GM19455 (cell line): ENCODE measurements around the gene LHFPL5.

Experiments
- ATAC-seq: cut with Tn5 transposase; IDR thresholded peaks from one replicate; pipeline ENCODE4 v1.9.1; 2021; ENCODE audit not compliant: unreplicated experiment

LHFPL5 gene

GRCh38 chr6:35804996-35805736 is at the start of gene LHFPL5:
Gene LHFPL5 (plus strand): TSS chr6:35805352. CDS start chr6:35805671, 319 bp downstream.
- no peak for ATAC-seq

GRCh38 chr6:35757456-35758123 is 47.6 kb upstream of the LHFPL5 start:
- no peak for ATAC-seq

DNA sequence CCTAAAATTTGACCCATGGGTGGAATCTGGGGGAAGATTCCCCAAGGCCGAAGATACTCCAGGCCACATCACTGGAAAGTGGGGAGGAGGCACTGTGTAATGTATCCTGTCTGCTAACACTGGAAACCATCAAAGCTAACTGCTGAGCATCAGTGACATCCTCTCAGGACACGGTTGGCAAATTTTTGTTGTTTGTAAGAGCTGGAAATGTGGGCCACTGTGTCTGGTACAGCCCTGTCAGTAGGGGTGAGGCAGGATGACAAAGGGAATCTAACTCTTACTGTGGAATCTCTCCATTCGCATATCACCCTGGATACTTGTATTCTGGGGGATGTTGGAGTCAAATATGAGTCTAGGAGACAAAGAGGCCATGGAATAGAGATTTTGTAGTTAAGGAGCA is 45.7 kb upstream of the LHFPL5 start:
- ATAC-seq, result no peak

- no peak for ATAC-seq
These were observed 39.4 kb upstream of the LHFPL5 start for GRCh38 chr6:35765739-35766138.

GRCh38 chr6:35769211-35769610 is 35.9 kb upstream of the LHFPL5 start:
- no peak for ATAC-seq

DNA sequence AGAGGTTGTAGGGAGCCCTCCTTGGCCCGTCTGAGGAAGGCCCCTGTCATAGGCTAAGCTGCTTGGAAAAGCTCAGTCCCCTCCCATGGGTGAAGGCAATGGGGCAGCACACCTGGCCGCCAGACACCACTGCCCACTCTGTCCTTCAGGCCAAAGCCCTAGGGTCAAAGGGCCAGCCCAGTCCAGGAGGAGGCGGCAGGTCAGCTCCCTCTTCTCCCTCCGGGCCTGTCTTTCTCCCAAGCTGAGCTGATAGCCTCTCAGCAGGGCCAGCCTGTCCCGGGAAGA is 33.9 kb upstream of the LHFPL5 start:
- ATAC-seq, result no peak

- ATAC-seq, result no peak
These were observed 30.9 kb upstream of the LHFPL5 start for GRCh38 chr6:35774116-35774794.

DNA sequence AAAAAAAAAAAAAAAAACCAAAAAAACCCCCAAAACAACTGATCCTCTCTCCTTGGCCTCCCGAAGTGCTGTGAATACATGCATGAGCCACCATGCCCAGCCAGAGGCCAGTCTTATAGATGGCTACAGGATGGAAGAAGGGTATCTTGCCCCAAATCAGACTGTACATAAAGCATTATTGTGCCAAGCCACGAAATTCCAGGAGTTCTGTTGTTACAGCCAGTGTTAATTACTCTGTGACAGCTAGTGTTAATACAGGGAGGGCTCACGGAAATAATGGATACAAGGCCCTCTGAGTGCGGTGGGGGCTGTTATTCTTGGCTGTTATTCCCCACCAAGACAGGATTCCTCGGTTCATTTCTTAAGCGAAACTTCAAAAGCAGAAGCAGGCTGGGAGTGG is 30.1 kb upstream of the LHFPL5 start:
- no peak for ATAC-seq

GRCh38 chr6:35776364-35777215 is 28.6 kb upstream of the LHFPL5 start, which contains the start of gene CLPSL2:
Gene CLPSL2 (plus strand): TSS chr6:35776598. CDS start chr6:35776619, 21 bp downstream.
- no peak for ATAC-seq

- ATAC-seq, result no peak
These were observed 27.6 kb upstream of the LHFPL5 start for GRCh38 chr6:35777356-35778102.

GRCh38 chr6:35778437-35778836 is 26.7 kb upstream of the LHFPL5 start:
- no peak for ATAC-seq

GRCh38 chr6:35780719-35781118 is 24.4 kb upstream of the LHFPL5 start, which contains the start of gene CLPSL1:
Gene CLPSL1 (plus strand): TSS chr6:35781019. CDS start chr6:35781111, 92 bp downstream.
- ATAC-seq, result no peak

- no peak for ATAC-seq
These were observed 23.9 kb upstream of the LHFPL5 start for GRCh38 chr6:35781290-35781689.

- ATAC-seq, result no peak
These were observed 22.7 kb upstream of the LHFPL5 start for GRCh38 chr6:35782424-35782823.

GRCh38 chr6:35784200-35784599 is 21.0 kb upstream of the LHFPL5 start:
- no peak for ATAC-seq

DNA sequence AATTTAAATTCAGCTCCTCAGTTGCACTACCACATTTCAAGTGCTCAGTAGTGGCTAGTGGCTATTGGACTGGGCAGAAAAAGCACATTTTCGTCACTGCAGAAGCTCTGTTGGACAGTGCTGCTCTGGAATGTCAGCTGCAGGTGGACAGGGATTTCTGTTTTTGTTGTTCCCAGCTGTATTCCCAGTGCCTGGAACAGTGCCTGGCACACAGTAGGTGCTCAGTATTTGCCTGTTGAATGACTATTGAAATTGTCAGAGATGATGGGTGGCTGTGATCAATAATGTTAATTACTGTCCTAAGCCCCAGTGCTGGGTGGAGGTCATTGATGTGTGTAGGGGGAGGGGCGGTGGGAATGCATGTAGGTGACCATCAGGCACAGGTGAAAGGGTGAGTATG is 18.9 kb upstream of the LHFPL5 start:
- ATAC-seq, result no peak

DNA sequence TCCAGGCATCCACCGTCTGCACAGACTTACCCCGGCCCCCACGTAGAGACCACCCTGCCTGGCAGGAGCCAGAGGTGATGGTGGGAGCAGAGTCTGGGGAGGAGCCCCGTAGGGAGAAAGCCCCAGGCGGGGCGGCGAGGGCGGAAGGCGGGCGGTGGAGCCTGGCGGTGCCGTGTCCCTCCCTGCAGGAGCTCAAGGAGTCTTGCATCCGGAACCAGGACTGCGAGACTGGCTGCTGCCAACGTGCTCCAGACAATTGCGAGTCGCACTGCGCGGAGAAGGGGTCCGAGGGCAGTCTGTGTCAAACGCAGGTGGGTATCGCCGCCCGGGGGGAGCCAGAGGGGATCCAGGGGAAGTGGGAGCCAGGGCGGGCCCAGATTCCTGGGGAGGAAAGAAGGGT is 18.3 kb upstream of the LHFPL5 start:
- no peak for ATAC-seq

DNA sequence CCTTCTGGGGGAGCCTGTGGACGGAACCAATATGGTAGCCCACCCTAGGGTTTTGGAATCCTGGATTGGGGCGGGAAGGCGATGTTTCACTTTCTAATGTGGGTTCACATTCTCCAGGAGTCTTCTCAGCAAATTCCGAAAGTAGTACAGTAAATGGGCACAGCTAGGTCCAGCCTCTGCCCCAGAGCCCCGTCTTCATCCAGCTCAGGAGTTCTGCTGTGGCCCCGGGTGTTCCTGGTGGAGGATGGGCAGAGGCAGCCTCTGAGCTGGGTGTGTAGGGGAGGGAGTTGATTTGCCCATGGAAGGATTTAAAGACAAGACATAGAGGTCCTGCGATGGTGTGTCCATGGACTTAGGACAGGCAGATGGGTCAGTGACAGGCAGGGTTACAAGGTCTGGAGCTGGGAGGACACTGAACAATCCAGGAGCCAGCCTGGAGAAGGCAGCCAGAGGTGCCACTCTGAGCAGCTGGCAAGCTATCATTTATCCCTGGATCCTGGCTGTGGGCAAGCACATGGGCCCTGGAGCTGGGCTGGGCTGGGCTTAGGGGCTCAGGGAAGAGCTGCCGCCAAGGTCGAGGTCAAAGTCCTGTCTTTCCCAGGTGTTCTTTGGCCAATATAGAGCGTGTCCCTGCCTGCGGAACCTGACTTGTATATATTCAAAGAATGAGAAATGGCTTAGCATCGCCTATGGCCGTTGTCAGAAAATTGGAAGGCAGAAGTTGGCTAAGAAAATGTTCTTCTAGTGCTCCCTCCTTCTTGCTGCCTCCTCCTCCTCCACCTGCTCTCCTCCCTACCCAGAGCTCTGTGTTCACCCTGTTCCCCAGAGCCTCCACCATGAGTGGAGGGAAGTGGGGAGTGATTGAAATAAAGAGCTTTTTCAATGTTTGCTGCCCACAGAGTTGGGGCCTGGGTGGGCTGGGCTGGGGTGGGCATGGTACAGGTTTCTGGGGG is 17.6 kb upstream of the LHFPL5 start:
- ATAC-seq, result no peak

GRCh38 chr6:35788423-35788982 is 16.6 kb upstream of the LHFPL5 start:
- no peak for ATAC-seq
